ENCODE results near the gene ATP10A.
A peak's percentile ranks its signal among the peaks of the same experiment; 100 is the strongest.

Gene ATP10A

GRCh38 chr15:25695875-25696760 lies 167.0 kb downstream of the ATP10A start:
- no peak for DNase-seq (ENCODE audit: low spot score)

GRCh38 chr15:25694823-25695312 lies 168.3 kb downstream of the ATP10A start:
- no peak for DNase-seq (ENCODE audit: low spot score)

- no peak for DNase-seq (ENCODE audit: low spot score)
Measured at GRCh38 chr15:25694239-25694584, 168.9 kb downstream of the ATP10A start.

- DNase-seq (ENCODE audit: low spot score) = no peak
Measured at GRCh38 chr15:25693321-25694238, 169.5 kb downstream of the ATP10A start.

- DNase-seq (ENCODE audit: low spot score) = no peak
Measured at GRCh38 chr15:25691544-25692430, 171.3 kb downstream of the ATP10A start.

- DNase-seq (ENCODE audit: low spot score) = no peak
Measured at GRCh38 chr15:25690673-25691543, 172.2 kb downstream of the ATP10A start.

- no peak for DNase-seq (ENCODE audit: low spot score)
Measured at GRCh38 chr15:25689592-25689991, 173.5 kb downstream of the ATP10A start.

GRCh38 chr15:25688166-25688565 lies 175.0 kb downstream of the ATP10A start:
- DNase-seq (ENCODE audit: low spot score) = no peak

- DNase-seq (ENCODE audit: low spot score) = no peak
Measured at GRCh38 chr15:25687689-25688088, 175.4 kb downstream of the ATP10A start.

GRCh38 chr15:25687276-25687675 lies 175.9 kb downstream of the ATP10A start:
- no peak for DNase-seq (ENCODE audit: low spot score)

GRCh38 chr15:25686780-25687179 lies 176.3 kb downstream of the ATP10A start:
- no peak for DNase-seq (ENCODE audit: low spot score)

- no peak for DNase-seq (ENCODE audit: low spot score)
Measured at GRCh38 chr15:25684521-25685431, 178.4 kb downstream of the ATP10A start.

- DNase-seq (ENCODE audit: low spot score) = no peak
Measured at GRCh38 chr15:25683911-25684310, 179.2 kb downstream of the ATP10A start.

GRCh38 chr15:25683415-25683814 lies 179.7 kb downstream of the ATP10A start:
- DNase-seq (ENCODE audit: low spot score) = no peak

- peak; percentile 29 for DNase-seq (ENCODE audit: low spot score)
Measured at GRCh38 chr15:25682340-25682739, 180.8 kb downstream of the ATP10A start.

GRCh38 chr15:25680686-25681025 lies 182.5 kb downstream of the ATP10A start:
- DNase-seq (ENCODE audit: low spot score) = no peak

GRCh38 chr15:25679964-25680685 lies 183.0 kb downstream of the ATP10A start:
- DNase-seq (ENCODE audit: low spot score) = no peak

- no peak for DNase-seq (ENCODE audit: low spot score)
Measured at GRCh38 chr15:25679492-25679891, 183.6 kb downstream of the ATP10A start.

- DNase-seq (ENCODE audit: low spot score) = no peak
Measured at GRCh38 chr15:25678500-25678855, 184.6 kb downstream of the ATP10A start.
